ENCODE results near the gene SH3BP5L.

DNA sequence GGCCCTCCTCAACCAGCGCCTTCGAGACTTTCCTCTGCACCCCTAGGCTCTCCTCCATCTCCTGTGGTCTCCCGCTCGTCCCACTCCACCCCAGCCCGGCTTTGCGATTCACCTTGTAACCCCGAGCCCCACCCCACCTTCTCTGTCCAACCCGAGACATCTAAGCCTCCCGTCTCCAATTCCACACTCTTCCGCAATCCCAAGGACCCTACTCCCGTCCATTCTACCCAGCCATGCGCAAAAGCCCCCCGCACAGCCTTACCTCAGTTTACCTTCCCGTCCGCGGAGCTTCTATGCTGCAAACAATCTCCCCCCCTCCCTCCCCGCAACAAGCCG lies 174 bp downstream of the SH3BP5L start:
- TF ChIP-seq, protein P1, sequence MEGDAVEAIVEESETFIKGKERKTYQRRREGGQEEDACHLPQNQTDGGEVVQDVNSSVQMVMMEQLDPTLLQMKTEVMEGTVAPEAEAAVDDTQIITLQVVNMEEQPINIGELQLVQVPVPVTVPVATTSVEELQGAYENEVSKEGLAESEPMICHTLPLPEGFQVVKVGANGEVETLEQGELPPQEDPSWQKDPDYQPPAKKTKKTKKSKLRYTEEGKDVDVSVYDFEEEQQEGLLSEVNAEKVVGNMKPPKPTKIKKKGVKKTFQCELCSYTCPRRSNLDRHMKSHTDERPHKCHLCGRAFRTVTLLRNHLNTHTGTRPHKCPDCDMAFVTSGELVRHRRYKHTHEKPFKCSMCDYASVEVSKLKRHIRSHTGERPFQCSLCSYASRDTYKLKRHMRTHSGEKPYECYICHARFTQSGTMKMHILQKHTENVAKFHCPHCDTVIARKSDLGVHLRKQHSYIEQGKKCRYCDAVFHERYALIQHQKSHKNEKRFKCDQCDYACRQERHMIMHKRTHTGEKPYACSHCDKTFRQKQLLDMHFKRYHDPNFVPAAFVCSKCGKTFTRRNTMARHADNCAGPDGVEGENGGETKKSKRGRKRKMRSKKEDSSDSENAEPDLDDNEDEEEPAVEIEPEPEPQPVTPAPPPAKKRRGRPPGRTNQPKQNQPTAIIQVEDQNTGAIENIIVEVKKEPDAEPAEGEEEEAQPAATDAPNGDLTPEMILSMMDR (IDR thresholded peaks at IDR 0.05; ENCODE audit: borderline replicate concordance, extremely low read depth, low read length, poor library complexity, severe bottlenecking), result no peak
- TF ChIP-seq EZH2 (IDR thresholded peaks at IDR 0.05; ENCODE audit: borderline replicate concordance, low read depth, low read length, severe bottlenecking), result no peak

All from DND-41 (cell line).